GM18858 (cell line): ENCODE measurements around the gene SLC2A14.
"Not testable (repeated sequence)": the region's sequence is repeated elsewhere in the genome, so short reads cannot be mapped to it uniquely, and the experiment has no call there.

Source experiments
- ATAC-seq: cut with Tn5 transposase; IDR thresholded peaks from one replicate; pipeline ENCODE4 v1.9.1; 2021; ENCODE audit not compliant: unreplicated experiment

Gene SLC2A14

DNA sequence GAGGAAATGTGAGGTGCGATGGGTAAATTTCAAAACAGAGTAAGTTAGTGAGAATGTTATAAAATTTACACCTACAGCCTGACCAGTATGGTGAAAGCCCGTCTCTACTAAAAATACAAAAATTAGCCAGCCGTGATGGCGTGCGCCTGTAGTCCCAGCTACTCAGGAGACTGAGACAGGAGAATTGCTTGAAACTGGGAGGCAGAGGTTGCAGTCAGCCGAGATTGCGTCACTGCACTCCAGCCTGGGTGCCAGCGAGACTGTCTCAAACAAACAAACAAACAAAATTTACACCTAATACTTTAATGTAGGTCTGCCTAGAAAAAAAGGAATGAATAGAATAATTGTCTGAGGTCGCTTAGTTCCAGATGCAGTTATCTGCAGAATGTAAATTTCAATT, 37.6 kb downstream of the SLC2A14 start:
- no peak for ATAC-seq

DNA sequence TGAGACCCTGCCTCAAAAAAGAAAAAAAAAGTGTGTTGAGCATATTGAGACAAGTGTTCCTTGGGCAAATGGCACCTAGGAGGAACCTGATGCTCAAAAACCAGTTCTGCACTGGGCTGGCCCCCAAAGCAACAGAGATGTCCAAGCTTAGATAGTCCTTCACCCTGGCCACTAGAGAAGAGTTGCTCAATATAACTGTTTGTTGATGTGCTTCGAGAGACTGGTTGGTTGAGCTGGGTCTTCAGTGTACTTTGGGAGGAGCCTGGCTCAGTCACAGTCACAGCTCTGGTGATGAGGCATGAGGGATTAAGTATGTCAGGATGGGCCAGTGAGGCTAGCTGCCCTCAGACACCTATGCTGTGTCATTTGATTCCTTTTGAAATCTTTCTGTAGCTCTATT, 38.0 kb downstream of the SLC2A14 start:
- no peak for ATAC-seq

DNA sequence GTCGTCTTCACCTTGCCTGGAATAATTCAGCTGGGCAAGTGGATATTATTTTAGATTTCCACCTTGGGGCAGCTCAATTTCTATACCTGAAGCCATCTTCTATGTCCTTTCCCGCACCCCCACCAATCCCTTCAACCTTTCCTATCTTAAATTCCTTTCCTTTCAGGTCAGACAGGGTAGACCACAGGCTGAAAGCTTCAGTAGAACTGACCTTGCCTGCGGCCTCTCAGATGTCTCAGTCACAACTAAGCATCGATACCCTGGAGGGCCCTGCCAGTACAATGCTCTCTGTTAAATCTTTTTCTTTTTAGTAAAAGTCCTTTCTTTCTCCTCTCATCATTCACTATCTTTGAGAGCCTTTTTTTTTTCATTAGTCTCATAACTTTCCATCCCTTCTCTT, 38.9 kb downstream of the SLC2A14 start:
- no peak for ATAC-seq

DNA sequence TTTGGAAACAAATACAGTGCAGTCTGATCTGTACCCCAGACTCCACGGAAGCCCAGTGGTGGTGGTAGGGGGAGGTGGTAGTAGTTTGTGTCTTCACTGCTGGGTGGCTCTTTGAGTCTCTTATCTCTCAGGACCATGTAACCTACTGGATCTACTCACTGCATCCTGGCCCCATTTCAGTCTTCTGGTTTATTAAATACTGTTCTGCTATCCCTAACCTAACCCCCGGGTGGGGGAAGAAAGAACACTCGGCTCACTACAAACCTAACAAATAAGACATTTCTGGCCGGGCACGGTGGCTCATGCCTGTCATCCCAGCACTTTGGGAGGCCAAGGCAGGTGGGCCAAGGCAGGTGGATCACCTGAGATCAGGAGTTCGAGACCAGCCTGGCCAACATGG, 39.5 kb downstream of the SLC2A14 start:
- not testable (repeated sequence) for ATAC-seq

DNA sequence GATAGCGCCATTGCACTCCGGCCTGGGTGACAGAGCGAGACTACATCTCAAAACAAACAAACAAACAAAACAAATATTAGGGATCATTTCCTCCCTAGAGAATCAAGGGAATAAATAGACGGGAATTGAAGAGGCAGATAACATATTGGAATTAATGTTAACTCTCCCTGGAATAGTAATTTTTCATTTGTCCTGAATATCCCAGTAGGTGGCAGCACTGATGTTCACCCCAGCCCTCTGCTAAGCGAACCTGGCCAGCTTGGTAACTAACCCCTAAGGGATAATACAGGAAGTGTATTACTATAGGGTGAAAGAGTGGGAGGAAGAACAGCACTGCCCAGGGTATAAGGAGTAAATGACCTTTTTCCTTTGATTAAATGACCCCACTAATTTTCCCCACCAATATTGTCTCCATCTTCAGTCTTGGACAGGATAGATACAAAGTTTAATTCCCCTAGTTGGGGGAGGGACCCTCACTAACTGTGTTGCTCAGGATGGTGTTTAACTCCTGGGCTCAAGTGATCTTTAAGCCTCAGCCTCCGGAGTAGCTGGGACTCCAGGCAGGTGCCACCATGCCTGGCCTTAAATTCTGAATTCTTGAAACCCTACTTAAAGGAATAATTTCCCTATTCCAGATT, 40.5 kb downstream of the SLC2A14 start:
- ATAC-seq = no peak

DNA sequence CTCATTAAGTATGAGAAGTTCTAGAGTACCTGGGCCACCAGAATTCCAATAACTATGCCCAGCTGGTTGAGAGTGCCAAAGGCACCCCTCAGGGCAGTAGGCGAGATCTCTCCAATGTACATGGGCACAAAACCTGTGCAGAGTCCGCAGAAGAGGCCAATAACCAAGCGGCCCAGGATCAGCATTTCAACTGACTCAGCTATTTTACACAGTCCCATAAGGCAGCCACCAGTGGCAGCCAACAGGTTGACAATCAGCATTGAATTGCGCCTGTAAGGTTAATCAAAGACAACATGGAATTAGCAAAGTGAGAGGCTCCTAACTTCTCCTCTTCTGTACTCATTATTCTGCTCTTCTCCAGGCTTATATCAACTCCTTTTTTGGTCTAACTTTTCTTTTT, 43.0 kb downstream of the SLC2A14 start:
- not testable (repeated sequence) for ATAC-seq

DNA sequence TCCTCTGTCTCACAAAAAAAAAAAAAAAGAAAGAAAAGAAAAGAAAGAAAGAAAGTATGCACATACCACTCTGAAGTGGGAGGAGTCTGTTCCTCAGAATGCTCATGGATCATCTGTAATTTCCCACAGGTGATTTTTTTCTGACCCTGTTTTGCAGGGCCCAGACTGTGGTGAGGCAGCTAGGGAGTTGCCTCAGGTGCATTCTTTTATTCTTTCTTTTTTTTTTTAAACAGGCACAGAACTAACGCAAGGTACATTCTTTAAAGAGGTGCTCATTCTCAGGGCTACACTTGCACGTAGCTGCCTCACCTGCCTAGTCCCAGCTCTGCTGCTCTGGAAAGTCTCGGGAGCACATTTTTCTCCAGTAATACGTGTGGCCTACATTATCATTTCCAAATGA, 47.0 kb downstream of the SLC2A14 start:
- not testable (repeated sequence) for ATAC-seq

DNA sequence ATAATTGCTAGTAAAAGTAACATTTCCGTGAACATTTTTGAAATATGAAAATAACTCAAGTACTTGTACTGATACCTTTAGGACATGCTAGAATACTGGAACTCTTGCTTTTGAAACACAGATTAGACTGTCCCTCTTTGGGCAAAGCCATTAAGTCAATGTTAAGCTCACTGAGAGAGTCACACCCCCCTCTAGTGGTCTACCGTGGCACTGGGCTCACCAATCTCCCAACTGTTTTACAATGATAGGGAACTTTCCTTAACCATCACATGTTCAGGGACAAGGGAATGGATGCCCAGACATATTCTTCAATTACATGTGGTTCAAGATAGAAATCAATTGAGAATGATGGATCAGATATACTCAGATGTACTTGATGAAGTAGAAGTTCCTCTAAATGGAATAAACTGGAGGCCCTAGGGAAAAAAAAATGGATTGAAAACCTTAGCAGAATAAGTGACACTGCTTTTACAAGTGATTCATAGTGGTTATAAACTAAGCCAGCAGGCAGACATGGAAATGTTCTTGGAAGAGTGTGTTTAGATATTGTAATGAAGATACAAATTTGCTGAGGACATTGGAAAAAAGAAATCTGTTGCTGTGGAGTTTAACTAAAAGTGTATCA, 65.7 kb downstream of the SLC2A14 start:
- ATAC-seq = no peak

DNA sequence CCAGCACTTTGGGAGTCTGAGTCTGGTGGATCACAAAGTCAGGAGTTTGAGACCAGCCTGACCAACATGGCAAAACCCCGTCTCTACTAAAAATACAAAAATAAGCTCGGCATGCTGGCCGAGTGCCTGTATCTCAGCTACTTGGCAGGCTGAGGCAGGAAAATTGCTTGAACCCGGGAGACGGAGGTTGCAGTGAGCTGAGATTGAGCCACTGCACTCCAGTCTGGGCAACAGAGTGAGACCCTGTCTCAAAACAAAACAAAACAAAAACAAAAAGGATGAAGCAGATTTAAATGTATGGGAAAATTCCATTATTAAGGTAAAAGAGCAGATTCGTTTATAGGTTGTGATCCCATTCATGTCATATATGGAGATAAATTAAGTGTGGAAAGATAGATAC, 66.4 kb downstream of the SLC2A14 start:
- not testable (repeated sequence) for ATAC-seq

DNA sequence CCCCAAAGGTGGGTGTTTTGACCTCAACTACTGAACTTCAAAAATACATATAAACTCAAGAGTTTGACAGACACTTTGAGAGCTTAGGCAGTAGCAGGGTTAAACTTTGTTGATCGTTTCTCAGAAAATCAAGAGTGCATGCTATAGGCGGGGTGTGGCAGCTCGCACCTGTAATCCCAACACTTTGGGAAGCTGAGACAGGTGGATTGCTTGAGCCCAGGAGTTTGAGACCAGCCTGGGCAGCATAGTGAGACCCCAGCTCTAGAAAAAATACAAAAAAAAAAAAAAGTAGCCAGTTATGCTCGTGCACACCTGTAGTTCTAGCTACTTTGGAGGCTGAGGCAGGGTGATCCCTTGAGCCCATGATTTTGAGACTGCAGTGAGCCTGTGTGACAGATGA, 71.3 kb downstream of the SLC2A14 start:
- ATAC-seq = no peak

DNA sequence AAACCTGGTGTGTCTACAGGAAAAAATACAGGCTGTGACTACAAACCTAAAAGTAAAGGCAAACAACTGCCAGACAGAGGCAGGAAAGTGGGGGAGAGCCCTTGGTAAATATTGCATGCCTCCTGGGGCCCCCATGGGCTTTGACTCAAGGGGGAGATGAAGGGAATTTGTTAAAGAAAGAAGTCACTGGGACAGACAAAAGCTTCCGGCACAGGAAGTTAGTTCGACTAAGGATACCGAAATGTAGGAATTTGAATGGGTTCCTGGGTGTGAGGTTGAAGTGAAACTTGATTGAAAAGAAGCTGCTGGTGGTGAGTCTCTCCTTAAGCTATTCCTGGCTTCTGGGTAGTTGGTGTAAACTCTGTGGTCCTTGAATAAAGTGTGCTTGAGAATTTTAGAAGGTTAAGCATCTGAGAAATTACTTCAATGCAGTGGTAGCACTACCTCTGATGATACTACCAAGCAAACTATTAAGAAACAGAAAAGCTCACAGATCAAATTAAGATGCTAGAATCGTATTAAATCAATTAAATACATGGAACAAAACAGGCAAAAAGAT, 73.9 kb downstream of the SLC2A14 start:
- ATAC-seq = not testable (repeated sequence)

DNA sequence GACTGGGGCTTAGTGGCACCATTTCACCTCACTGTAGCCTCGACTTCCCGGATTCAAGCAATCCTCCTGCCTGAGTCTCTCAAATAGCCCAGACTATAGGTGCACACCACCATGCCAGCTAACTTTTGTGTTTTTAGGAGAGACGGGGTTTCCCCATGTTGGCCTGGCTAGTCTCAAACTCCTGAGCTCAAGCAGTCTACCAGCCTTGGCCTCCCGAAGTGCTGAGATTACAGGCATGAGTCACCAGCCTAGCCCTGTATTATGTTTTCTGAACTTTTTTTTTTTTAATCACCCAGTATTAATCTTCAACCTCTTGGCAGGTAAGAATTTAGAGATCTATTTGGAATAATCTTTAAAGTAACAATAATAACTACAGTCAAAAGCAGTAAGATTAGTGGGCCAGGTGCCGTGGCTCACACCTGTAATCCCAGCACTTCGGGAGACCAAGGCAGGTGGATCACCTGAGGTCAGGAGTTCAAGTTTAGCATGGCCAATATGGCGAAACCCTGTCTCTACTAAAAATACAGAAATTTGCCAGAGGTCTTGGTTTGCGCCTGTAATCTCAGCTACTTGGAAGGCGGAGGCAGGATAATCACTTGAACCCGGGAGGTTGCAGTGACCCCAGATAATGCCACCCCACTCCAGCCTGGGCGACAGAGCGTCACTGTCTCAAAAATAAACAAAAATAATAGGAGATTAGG, 74.9 kb downstream of the SLC2A14 start:
- no peak for ATAC-seq

DNA sequence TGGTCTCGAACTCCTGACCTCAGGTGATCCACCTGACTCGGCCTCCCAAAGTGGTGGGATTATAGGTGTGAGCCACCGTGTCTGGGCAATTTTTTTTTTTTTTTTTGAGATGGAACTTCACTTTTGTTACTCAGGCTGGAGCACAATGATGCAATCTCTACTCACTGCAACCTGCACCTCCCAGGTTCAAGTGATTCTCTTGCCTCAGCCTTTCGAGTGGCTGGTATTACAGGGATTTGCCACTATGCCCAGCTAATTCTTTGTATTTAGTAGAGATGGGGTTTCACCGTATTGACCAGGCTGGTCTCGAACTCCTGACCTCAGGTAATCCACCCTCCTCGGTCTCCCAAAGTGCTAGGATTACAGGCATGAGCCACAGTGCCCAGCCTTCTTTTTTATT, 75.4 kb downstream of the SLC2A14 start:
- not testable (repeated sequence) for ATAC-seq

DNA sequence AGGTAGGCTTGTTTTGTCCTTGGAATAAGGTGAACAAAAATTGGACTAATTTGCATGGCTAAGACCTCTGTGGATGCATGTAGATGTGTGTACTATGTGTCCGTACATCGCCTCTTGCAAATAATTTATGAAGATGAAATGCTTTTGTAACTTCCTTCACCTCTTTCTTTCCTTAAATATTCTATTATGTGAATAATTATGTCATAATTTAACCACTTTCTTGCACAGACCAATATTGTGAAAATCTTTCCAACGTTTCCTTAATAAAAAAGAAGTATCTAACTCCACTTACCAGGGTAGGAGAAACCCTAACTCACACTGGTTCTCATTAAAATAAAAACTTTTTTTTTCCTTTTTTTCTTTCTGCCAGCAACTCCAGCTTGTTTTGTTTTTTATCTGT, 79.5 kb downstream of the SLC2A14 start:
- no peak for ATAC-seq

DNA sequence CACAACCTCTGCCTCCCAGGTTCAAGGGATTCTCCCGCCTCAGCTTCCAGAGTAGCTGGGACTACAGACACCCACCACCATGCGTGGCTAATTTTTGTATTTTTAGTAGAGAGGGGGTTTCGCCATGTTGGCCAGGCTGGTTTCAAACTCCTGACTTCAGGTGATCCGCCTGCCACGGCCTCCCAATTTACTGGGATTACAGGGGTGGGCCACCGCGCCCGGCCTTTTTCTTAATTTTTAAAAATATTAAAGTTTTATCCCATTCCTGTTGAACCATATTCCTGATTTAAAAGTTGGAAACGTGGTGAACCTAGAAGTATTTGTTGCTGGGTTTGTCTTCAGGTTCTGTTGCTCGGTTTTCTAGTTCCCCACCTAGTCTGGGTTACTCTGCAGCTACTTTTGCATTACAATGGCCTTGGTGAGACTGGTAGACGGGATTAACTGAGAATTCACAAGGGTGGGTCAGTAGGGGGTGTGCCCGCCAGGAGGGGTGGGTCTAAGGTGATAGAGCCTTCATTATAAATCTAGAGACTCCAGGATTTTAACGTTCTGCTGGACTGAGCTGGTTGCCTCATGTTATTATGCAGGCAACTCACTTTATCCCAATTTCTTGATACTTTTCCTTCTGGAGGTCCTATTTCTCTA, 83.7 kb downstream of the SLC2A14 start, which contains the start of gene NANOG:
TSS of gene NANOG (plus strand) at position 519 of the 645 bp plus-strand sequence. CDS start 213 bp downstream, outside the sequence.
- not testable (repeated sequence) for ATAC-seq

DNA sequence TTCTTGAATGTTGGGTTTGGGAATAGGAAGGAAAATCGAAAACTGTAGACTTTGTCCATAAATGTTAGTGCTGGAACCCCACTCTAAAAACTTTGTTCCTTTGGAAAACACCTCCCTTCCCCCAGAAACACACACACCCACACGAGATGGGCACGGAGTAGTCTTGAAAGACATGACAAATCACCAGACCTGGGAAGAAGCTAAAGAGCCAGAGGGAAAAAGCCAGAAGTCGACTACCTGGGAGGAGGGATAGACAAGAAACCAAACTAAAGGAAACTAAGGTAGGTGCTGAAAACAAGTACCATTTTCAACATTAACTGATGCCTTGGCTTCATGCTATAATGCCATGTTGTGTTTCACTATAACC, 84.4 kb downstream of the SLC2A14 start:
- ATAC-seq = no peak

DNA sequence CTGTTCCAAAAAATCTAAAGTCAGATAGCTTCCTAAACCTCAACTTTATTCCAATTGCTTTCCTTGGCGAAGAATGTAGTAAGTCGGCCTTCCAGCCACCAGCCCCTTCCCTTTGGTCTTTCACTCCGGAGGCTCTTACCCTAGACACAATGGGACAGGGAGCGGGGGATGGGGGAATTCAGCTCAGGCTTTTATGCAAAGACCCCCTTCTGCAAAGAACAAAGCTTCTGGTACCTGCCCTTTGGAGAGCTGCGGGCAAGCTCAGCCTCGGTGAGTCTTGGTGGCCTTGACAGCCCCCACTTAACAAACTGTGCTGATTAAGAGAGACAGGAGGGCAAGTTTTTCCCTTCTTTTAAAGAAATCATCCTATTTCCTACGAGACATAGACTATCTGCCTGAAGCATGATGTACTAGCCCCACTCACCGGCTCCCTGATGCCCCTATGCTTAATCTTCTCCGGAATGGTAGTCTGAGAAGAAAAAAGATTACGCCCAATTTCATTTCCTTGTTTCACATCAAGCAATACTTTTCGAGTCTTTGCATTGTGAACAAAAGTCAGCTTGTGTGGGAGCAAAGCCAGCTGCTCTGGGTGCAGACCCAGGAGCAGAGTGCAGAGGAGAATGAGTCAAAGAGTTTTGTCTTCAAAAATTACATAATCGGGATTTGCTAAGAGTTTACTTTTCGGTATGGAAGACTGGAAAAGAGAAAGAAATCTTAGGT, 85.0 kb downstream of the SLC2A14 start:
- no peak for ATAC-seq

DNA sequence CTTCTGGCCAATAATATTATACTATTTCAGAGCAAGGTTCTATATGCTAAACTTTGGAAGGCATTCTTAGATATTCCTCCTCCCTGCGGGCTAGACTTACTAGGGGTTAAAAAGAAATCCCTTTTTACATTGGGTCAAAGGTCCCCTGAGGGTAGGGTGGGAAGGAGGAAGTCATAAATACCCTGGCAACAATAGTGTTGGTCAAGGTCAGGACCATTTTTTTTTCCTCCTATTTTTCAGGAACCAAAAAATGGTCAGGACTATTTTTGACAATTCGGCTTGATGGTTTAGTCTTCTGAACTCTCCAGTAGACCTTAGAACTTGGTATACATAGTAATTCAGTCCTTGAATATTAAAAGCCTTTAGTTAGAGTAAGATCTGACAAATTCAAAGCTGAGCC, 88.0 kb downstream of the SLC2A14 start:
- ATAC-seq = no peak

DNA sequence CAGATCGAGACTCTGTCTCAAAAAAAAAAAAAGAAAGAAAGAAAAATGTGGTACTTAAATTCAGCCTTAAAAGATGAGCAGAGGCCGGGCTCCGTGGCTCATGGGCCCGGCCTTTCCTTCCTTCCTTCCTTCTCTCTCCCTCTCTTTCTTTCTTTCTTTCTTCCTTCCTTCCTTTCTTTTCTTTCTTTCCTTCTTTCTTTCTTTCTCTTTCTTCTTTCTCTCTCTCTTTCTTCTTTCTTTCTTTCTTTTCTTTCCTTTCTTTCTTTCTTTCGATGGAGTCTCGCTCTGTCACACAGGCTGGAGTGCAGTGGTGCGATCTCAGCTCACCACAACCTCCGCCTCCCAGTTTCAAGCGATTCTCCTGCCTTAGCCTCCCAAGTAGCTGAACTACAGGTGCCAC, 89.3 kb downstream of the SLC2A14 start:
- not testable (repeated sequence) for ATAC-seq

DNA sequence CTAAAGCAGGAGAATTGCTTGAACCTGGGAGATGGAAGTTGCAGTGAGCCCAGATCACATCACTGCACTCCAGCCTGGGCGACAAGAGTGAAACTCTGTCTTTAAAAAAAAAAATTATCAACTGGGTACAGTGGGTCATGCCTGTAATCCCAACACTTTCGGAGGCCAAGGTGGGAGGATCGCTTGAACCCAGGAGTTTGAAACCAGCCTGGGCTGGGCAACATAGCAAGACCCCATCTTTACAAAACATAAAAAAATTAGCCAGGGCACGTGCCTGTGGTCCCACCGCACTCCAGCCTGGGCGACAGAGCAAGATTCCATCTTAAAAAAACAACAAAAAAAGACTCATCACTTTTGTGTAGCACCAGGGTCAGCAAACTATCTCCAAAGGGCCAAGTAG, 90.7 kb downstream of the SLC2A14 start:
- no peak for ATAC-seq

DNA sequence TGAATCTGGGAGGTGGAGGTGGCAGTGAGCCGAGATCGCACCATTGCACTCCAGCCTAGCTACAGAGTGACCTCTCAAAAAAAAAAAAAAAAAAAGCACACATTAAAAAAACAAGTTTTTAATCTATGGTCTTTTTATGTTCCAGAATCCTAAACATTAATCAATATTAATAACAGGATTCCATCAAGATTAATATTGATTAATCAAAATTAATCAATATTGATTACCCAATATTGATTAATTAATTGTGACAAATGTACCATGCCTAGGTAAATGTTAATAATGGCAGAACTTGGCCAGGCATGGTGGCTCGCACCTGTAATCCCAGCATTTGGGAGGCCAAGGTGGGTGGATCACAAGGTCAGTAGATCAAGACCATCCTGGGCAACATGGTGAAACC, 91.4 kb downstream of the SLC2A14 start:
- no peak for ATAC-seq
